ENCODE data around the gene PIK3CD. TPM values are rescaled to one million over a fixed set of nuclear protein-coding genes. Genes with fewer than 3 reads are reported as not detected.

Gene PIK3CD
- total and polyA plus RNA-seq, 2 of the 4 experiments (the other 2 are of a cell fraction): 5.0 to 12.1 TPM

GRCh38 chr1:9710037-9710436 is 58.5 kb downstream of the PIK3CD start:
- Histone ChIP-seq H2BK5ac (ENCODE audit: low read depth, low read length, poor library complexity, severe bottlenecking) (no peak overlapping the region), H3K18ac (ENCODE audit: low read depth, low read length) (no peak overlapping the region), H4K20me1 (ENCODE audit: insufficient read depth, low read length) (peaks cover 3% of the 10 kb centered on the region; the same call in 1 of the 2 replicates), H2BK20ac (ENCODE audit: low read depth, low read length) (no peak overlapping the region), H2BK15ac (ENCODE audit: low read depth, low read length) (no peak overlapping the region), H3K4ac (ENCODE audit: low read depth, low read length) (no peak overlapping the region), H2BK120ac (ENCODE audit: low read depth, low read length) (no peak overlapping the region), H3K36me3 (ENCODE audit: control insufficient read depth, insufficient read depth, low read length) (peaks cover 15% of the 10 kb centered on the region), H3K23ac (ENCODE audit: low read depth, low read length) (no peak overlapping the region), H3K14ac (replicated peaks; ENCODE audit: low read depth, low read length) (no peak overlapping the region), H3K9me1 (ENCODE audit: insufficient read depth, low read length) (peaks cover 5% of the 10 kb centered on the region), H3K4me1 (ENCODE audit: control insufficient read depth, insufficient read depth, low read length) (peaks cover 4% of the 10 kb centered on the region; the same call in 1 of the 2 replicates), H3K4me2 (ENCODE audit: low read depth, low read length) (no peak overlapping the region), H4K8ac (ENCODE audit: low read depth in 2 of 2, low read length in 2 of 2) (no peak overlapping the region), H2AFZ (replicated peaks; ENCODE audit: low read length, poor library complexity) (no peak overlapping the region), H3K4me3 (ENCODE audit: insufficient read depth, low read depth, low read length) (no peak overlapping the region), H3K27me3 (ENCODE audit: control insufficient read depth, insufficient read depth, low read length) (no peaks in the 10 kb centered on the region), H4K91ac (ENCODE audit: insufficient read depth, low read depth, low read length) (no peak overlapping the region), H2AK9ac (replicated peaks; ENCODE audit: low read depth, low read length, poor library complexity) (no peak overlapping the region), H3K9ac (ENCODE audit: low read depth, low read length) (no peak overlapping the region), H3K56ac (ENCODE audit: extremely low read depth, insufficient read depth, low read length) (no peak overlapping the region), H4K5ac (ENCODE audit: low read depth, low read length) (no peak overlapping the region), H2AK5ac (ENCODE audit: low read depth, low read length) (no peak overlapping the region), H3K9me3 (ENCODE audit: control insufficient read depth, insufficient read depth, low read length) (no peaks in the 10 kb centered on the region), H3K27ac (ENCODE audit: insufficient read depth, low read length) (no peak overlapping the region), H3K79me1 (ENCODE audit: low read depth in 1 of 2, low read length in 2 of 2) (peaks cover 6 to 20% of the 10 kb centered on the region in 2 experiments; a peak in 3 of 4 replicates)
- TF ChIP-seq POLR2A (IDR thresholded peaks at IDR 0.05; ENCODE audit: low read depth, low read length) (no peak), CTCF (conservative IDR thresholded peaks at IDR 0.05; ENCODE audit: low read depth, low read length) (no peak)
- intact Hi-C loops (cut with micrococcal nuclease) (no loop called here), dilution Hi-C loops (cut with HindIII; ENCODE audit: low sequenced_read_pairs, unreplicated experiment) (no loop called here), in situ Hi-C loops (cut with MboI; ENCODE audit: low sequenced_read_pairs) (no loop called here)
- BruUV-seq (replicated peaks): no TSS peak
- ATAC-seq (ENCODE audit: low read depth): no peak
- CTCF ChIA-PET: no interaction called here
- DNase-seq: no peak
- WGBS, 2 experiments (ENCODE audit: extremely low coverage in 2 of 2, insufficient read length in 1 of 2): 80% methylated on average over 2 of the region's 8 CpGs; no CpG with 5 or more reads in 1 of the 2 experiments
- POLR2A ChIA-PET (ENCODE audit: unreplicated experiment): interaction anchor here (0.7 kb wide), 1 partner anchor 74 kb away, joined by 8 read pairs; no protein-coding TSS in a partner anchor

Measured in IMR-90 (cell line).